A549 (cell line): ENCODE measurements around the gene ILK.

Source experiments
- CTCF ChIP-seq: fragments of >200 bp; sonication (Bioruptor Twin); formaldehyde crosslinking; IDR thresholded peaks from 3 replicates; pipeline ENCODE4 v1.5.1; 2016
- ELK1 ChIP-seq: fragments of 150-350 bp; IDR thresholded peaks from 2 replicates; pipeline ENCODE4 v1.6.1; 2014; ENCODE audit warnings: low read depth, mild to moderate bottlenecking, low read length
- HMGXB4 ChIP-seq: fragments of 250-450 bp; sonication (Bioruptor Pico); IDR thresholded peaks from 2 replicates; pipeline ENCODE4 v1.5.0; 2021; ENCODE audit warnings: mild to moderate bottlenecking, moderate library complexity, borderline replicate concordance
- KDM5A ChIP-seq: fragments of 200-600 bp; sonication (generic); IDR thresholded peaks from 2 replicates; pipeline ENCODE4 v1.6.1; 2016; ENCODE audit warnings: antibody characterized with exemption, mild to moderate bottlenecking
- MAZ ChIP-seq: fragments of 150-350 bp; IDR thresholded peaks from 2 replicates; pipeline ENCODE4 v1.6.1; 2014; ENCODE audit warnings: antibody characterized with exemption, low read depth, low read length, borderline replicate concordance
- NR3C1 ChIP-seq: fragments of >200 bp; sonication (Bioruptor Twin); formaldehyde crosslinking; IDR thresholded peaks from 3 replicates; pipeline ENCODE4 v1.6.1; 2017
- PHF8 ChIP-seq: fragments of 200-600 bp; sonication (generic); IDR thresholded peaks from 2 replicates; pipeline ENCODE4 v1.6.1; 2016; ENCODE audit warnings: low read depth, mild to moderate bottlenecking, antibody characterized with exemption, moderate library complexity, borderline replicate concordance
- POLR2A ChIP-seq: IDR thresholded peaks from 2 replicates; pipeline ENCODE4 v1.6.1; 2012; ENCODE audit warnings: mild to moderate bottlenecking, low read length
- REST ChIP-seq: fragments of 200-600 bp; sonication (generic); IDR thresholded peaks from 2 replicates; pipeline ENCODE4 v1.6.1; 2016; ENCODE audit warnings: antibody characterized with exemption, mild to moderate bottlenecking, moderate library complexity
- RFX5 ChIP-seq: fragments of 450-650 bp; IDR thresholded peaks from 2 replicates; pipeline ENCODE4 v1.7.1; 2014; ENCODE audit warnings: antibody characterized with exemption, mild to moderate bottlenecking, moderate library complexity
- TFCP2L1 ChIP-seq: fragments of 250-450 bp; sonication (Bioruptor Pico); IDR thresholded peaks from 2 replicates; pipeline ENCODE4 v1.5.0; 2021; ENCODE audit warnings: mild to moderate bottlenecking

- TF ChIP-seq REST, result no peak
- TF ChIP-seq RFX5, result no peak
- TF ChIP-seq PHF8, result no peak
- TF ChIP-seq TFCP2L1 (CRISPR knock-in tag), result no peak
- no peak for TF ChIP-seq KDM5A
- TF ChIP-seq CTCF, result no peak
- no peak for TF ChIP-seq ELK1
- no peak for TF ChIP-seq MAZ
- no peak for TF ChIP-seq POLR2A
- no peak for TF ChIP-seq NR3C1
- no peak for TF ChIP-seq HMGXB4
Observed at GRCh38 chr11:6557063-6557462, 46.5 kb upstream of the ILK start.
